OCI-LY7 (cell line): ENCODE results near the gene NOXA1. TPM values are rescaled to one million over a fixed set of nuclear protein-coding genes. Genes with fewer than 3 reads are reported as not detected.
"Not testable (repeated sequence)": the region's sequence is repeated elsewhere in the genome, so short reads cannot be mapped to it uniquely, and the experiment has no call there.

Experiments used
- BruUV-seq: library from RNA; stranded (reverse); fragments of 400-500 nt; replicated peaks from 2 replicates; lab custom pipeline; 2021; lab: Mats Ljungman, UMichigan
- CTCF ChIA-PET: fragments of 300-600 bp; sonication (Branson Sonifier 250); formaldehyde crosslinking; loops from one replicate; lab custom pipeline; 2022; ENCODE audit warnings: antibody characterized with exemption; ENCODE audit not compliant: unreplicated experiment; lab: Charles Lee
- POLR2A ChIA-PET: fragments of 300-600 bp; sonication (Branson Sonifier 250); formaldehyde crosslinking; loops from one replicate; lab custom pipeline; 2022; ENCODE audit warnings: antibody characterized with exemption; lab: Charles Lee
- DNase-seq: peaks from one replicate; pipeline ENCODE4 v3.0.0-alpha.2; 2015; ENCODE audit warnings: low spot score
- H2AFZ ChIP-seq: fragments of 200-600 bp; sonication (generic), shearing (Covaris generic); 2 replicates; pipeline ENCODE4 v1.6.1; 2014; ENCODE audit warnings: mild to moderate bottlenecking, antibody characterized with exemption, low read length, moderate library complexity
- H3K27ac ChIP-seq: fragments of 200-600 bp; sonication (generic); 2 replicates; pipeline ENCODE4 v1.5.1; 2014; ENCODE audit warnings: mixed run types, low read depth, mild to moderate bottlenecking, moderate library complexity, low read length, inconsistent platforms; ENCODE audit not compliant: poor library complexity, severe bottlenecking
- H3K36me3 ChIP-seq: fragments of 200-600 bp; sonication (generic); 2 replicates; pipeline ENCODE4 v1.6.1; 2014; ENCODE audit warnings: mild to moderate bottlenecking, antibody characterized with exemption, low read length, moderate library complexity, mixed read lengths; ENCODE audit not compliant: insufficient read depth
- H3K4me1 ChIP-seq: fragments of 200-600 bp; sonication (generic); 2 replicates; pipeline ENCODE4 v1.5.1; 2014; ENCODE audit warnings: mild to moderate bottlenecking, low read length; ENCODE audit not compliant: insufficient read depth, poor library complexity, severe bottlenecking
- H3K4me2 ChIP-seq: fragments of 200-600 bp; sonication (generic); 2 replicates; pipeline ENCODE4 v1.6.1; 2014; ENCODE audit warnings: mild to moderate bottlenecking, low read length
- H3K4me3 ChIP-seq: fragments of 200-600 bp; sonication (generic); 2 replicates; pipeline ENCODE4 v1.5.1; 2014; ENCODE audit warnings: mild to moderate bottlenecking, low read depth, low read length; ENCODE audit not compliant: poor library complexity, severe bottlenecking
- H3K79me2 ChIP-seq: fragments of 200-600 bp; sonication (generic); 2 replicates; pipeline ENCODE4 v1.6.1; 2016; ENCODE audit warnings: low read depth, mild to moderate bottlenecking, low read length, moderate library complexity, mixed read lengths; ENCODE audit not compliant: insufficient read depth
- H3K9me2 ChIP-seq: fragments of 200-600 bp; sonication (generic); 2 replicates; pipeline ENCODE4 v1.6.1; 2016; ENCODE audit warnings: mild to moderate bottlenecking, low read length, mixed read lengths; ENCODE audit not compliant: insufficient read depth
- H3K9me3 ChIP-seq: fragments of 200-600 bp; sonication (generic); 2 replicates; pipeline ENCODE4 v1.6.1; 2014; ENCODE audit warnings: mild to moderate bottlenecking, mixed run types, low read length, mixed read lengths
- H4K20me1 ChIP-seq: fragments of 200-600 bp; sonication (generic); 2 replicates; pipeline ENCODE4 v1.6.1; 2014; ENCODE audit warnings: mild to moderate bottlenecking, antibody characterized with exemption, low read length, moderate library complexity, mixed read lengths; ENCODE audit not compliant: insufficient read depth
- CTCF ChIP-seq: fragments of 200-600 bp; sonication (generic); conservative IDR thresholded peaks from 2 replicates; pipeline ENCODE4 v1.5.1; 2014; ENCODE audit warnings: mild to moderate bottlenecking, antibody characterized with exemption, low read length, moderate library complexity, mixed read lengths
- EZH2phosphoT487 ChIP-seq: fragments of 200-600 bp; sonication (generic); IDR thresholded peaks from 2 replicates; pipeline ENCODE4 v1.6.1; 2018; ENCODE audit warnings: low read depth, borderline replicate concordance, mild to moderate bottlenecking, mixed run types, antibody characterized with exemption, low read length, moderate library complexity, mixed read lengths
- intact Hi-C: fragments of 100-400 bp; cut with micrococcal nuclease; formaldehyde crosslinking; loops from one replicate; pipeline ENCODE4 v1.10.0; 2022; ENCODE audit not compliant: unreplicated experiment
- total RNA-seq, 2 experiments: library from RNA; depleted of rRNA in 1 of 2; stranded (reverse); fragments of >200 nt in 1 of 2; shearing (Covaris generic) in 1 of 2; gene quantifications; 2 replicates each; pipeline ENCODE4 v1.2.3, GENCODE V29; 2014 to 2022

Gene NOXA1
- total RNA-seq, 2 experiments from 2014 or later, result not detected

GRCh38 chr9:137409515-137409914 is 13.7 kb upstream of the NOXA1 start:
- BruUV-seq, result no TSS peak
- DNase-seq, result no peak
- Histone ChIP-seq H3K4me1 (peaks cover 8% of the 10 kb centered on the region), H3K27ac (no peak overlapping the region), H3K36me3 (no peaks in the 10 kb centered on the region), H3K9me2 (no peaks in the 10 kb centered on the region), H3K79me2 (no peaks in the 10 kb centered on the region), H3K9me3 (no peaks in the 10 kb centered on the region), H2AFZ (no peak overlapping the region), H3K4me2 (no peak overlapping the region), H4K20me1 (no peaks in the 10 kb centered on the region), H3K4me3 (no peak overlapping the region)
- ChIA-PET POLR2A (interaction anchor here (0.7 kb wide), 1 partner anchor 123 kb away, joined by 3 read pairs; no protein-coding TSS in a partner anchor), CTCF (no interaction called here)
- intact Hi-C loops, result no loop called here
- TF ChIP-seq CTCF (no peak), EZH2phosphoT487 (no peak)

GRCh38 chr9:137410236-137410890 is 12.8 kb upstream of the NOXA1 start:
- DNase-seq, H2AFZ ChIP-seq, H3K9me2 ChIP-seq, H4K20me1 ChIP-seq, H3K4me3 ChIP-seq, H3K79me2 ChIP-seq, H3K4me1 ChIP-seq, H3K9me3 ChIP-seq, CTCF ChIA-PET, BruUV-seq, H3K36me3 ChIP-seq, H3K4me2 ChIP-seq, H3K27ac ChIP-seq: not testable (repeated sequence)
- intact Hi-C loops, result loop anchor here (10.0 kb wide), 1 partner anchor 86 kb away; no protein-coding TSS in a partner anchor
- POLR2A ChIA-PET, result interaction anchor here (0.6 to 0.7 kb wide), 2 partner anchors 124 to 422 kb away, joined by 3 to 6 read pairs; no protein-coding TSS in a partner anchor

- no TSS peak for BruUV-seq
- H3K9me3 ChIP-seq, result no peaks in the 10 kb centered on the region
- H3K4me3 ChIP-seq, result no peak overlapping the region
- no peak overlapping the region for H3K27ac ChIP-seq
- DNase-seq, result no peak
- no peaks in the 10 kb centered on the region for H4K20me1 ChIP-seq
- no peaks in the 10 kb centered on the region for H3K79me2 ChIP-seq
- intact Hi-C loops, result loop anchor here (10.0 kb wide), 1 partner anchor 86 kb away; no protein-coding TSS in a partner anchor
- no peaks in the 10 kb centered on the region for H3K9me2 ChIP-seq
- no peak overlapping the region for H3K4me2 ChIP-seq
- CTCF ChIA-PET, result no interaction called here
- no peak overlapping the region for H2AFZ ChIP-seq
- H3K4me1 ChIP-seq, result peaks cover 8% of the 10 kb centered on the region
- H3K36me3 ChIP-seq, result no peaks in the 10 kb centered on the region
- TF ChIP-seq CTCF (no peak), EZH2phosphoT487 (no peak)
- POLR2A ChIA-PET, result interaction anchor here (0.6 kb wide), 1 partner anchor 423 kb away, joined by 6 read pairs; no protein-coding TSS in a partner anchor
Measured at GRCh38 chr9:137410891-137411249, 12.3 kb upstream of the NOXA1 start.
